Osteocyte (in vitro differentiated cells): ENCODE results near the gene DERL3. TPM values are rescaled to one million over a fixed set of nuclear protein-coding genes. Genes with fewer than 3 reads are reported as not detected.
A peak's percentile ranks its signal among the peaks of the same experiment; 100 is the strongest.

Source experiments
- DNase-seq: peaks from one replicate; pipeline ENCODE4 v3.0.0; 2021; ENCODE audit warnings: mixed read lengths; ENCODE audit not compliant: unreplicated experiment; ENCODE audit errors: extremely low spot score
- H3K27ac Mint-ChIP-seq: one replicate; pipeline ENCODE4 v1.8.0; 2021; ENCODE audit warnings: mild to moderate bottlenecking, mixed read lengths; ENCODE audit not compliant: unreplicated experiment
- H3K27me3 Mint-ChIP-seq: one replicate; pipeline ENCODE4 v1.8.0; 2021; ENCODE audit warnings: mixed read lengths; ENCODE audit not compliant: unreplicated experiment
- H3K36me3 Mint-ChIP-seq: one replicate; pipeline ENCODE4 v1.8.0; 2021; ENCODE audit warnings: mixed read lengths; ENCODE audit not compliant: unreplicated experiment
- H3K4me1 Mint-ChIP-seq: one replicate; pipeline ENCODE4 v1.8.0; 2021; ENCODE audit warnings: mixed read lengths; ENCODE audit not compliant: unreplicated experiment
- H3K4me3 Mint-ChIP-seq: one replicate; pipeline ENCODE4 v1.8.0; 2021; ENCODE audit warnings: mild to moderate bottlenecking, moderate library complexity, mixed read lengths; ENCODE audit not compliant: unreplicated experiment
- H3K9me3 Mint-ChIP-seq: one replicate; pipeline ENCODE4 v1.8.0; 2021; ENCODE audit warnings: mixed read lengths; ENCODE audit not compliant: unreplicated experiment
- total RNA-seq: library from RNA; stranded (reverse); gene quantifications from 2 replicates; pipeline ENCODE4 v1.2.1, GENCODE V29; 2021
- TF ChIP-seq, protein P1 (sequence below): fragments of 200-600 bp; sonication (generic); IDR thresholded peaks from 2 replicates; pipeline ENCODE4 v1.5.0; 2021; ENCODE audit warnings: antibody characterized with exemption, mild to moderate bottlenecking, moderate library complexity

DERL3 gene
- total RNA-seq, 1 donor from 2014 or later: 0.56 TPM

DNA sequence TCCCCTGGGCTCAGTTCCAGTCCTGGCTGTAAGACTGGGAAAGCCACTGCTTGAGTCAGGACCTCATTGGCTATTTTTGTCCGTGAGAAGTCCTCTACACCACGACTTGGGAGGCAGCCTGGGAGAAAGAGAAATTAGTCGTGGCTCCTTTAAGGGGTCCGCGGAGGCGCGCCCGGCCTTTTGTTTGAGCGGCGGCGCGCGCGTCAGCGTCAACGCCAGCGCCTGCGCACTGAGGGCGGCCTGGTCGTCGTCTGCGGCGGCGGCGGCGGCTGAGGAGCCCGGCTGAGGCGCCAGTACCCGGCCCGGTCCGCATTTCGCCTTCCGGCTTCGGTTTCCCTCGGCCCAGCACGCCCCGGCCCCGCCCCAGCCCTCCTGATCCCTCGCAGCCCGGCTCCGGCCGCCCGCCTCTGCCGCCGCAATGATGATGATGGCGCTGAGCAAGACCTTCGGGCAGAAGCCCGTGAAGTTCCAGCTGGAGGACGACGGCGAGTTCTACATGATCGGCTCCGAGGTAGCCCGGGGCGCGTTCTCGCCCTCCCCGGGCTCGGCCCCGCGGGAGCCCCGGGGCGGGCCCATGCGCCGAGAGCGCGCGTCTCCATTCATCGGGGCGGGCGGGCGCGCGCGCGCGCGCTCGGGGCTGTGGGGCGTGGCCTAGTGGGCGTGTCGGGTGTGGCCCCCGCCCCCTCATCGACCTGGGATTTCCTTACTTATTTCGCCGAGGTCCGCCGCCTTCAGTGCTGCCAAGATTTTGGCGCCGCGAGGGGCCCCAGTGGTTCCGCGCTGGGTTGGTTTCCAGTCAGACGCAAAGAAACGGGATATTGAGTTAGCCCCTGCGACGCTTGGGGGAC is 51.8 kb downstream of the DERL3 start, which contains the start of gene SMARCB1:
Gene SMARCB1, plus strand, starts transcription at position 215 of the 848 bp plus-strand sequence. Its CDS starts 204 bp downstream, at position 419.
- Mint-ChIP-seq H3K27me3 (no peaks in the 10 kb centered on the region), H3K4me1 (peaks cover 52% of the 10 kb centered on the region), H3K4me3 (peak within 1 kb of the TSS; percentile 88), H3K27ac (peak within 1 kb of the TSS; percentile 93), H3K9me3 (no peaks in the 10 kb centered on the region), H3K36me3 (no peaks in the 10 kb centered on the region)
- TF ChIP-seq, protein P1, sequence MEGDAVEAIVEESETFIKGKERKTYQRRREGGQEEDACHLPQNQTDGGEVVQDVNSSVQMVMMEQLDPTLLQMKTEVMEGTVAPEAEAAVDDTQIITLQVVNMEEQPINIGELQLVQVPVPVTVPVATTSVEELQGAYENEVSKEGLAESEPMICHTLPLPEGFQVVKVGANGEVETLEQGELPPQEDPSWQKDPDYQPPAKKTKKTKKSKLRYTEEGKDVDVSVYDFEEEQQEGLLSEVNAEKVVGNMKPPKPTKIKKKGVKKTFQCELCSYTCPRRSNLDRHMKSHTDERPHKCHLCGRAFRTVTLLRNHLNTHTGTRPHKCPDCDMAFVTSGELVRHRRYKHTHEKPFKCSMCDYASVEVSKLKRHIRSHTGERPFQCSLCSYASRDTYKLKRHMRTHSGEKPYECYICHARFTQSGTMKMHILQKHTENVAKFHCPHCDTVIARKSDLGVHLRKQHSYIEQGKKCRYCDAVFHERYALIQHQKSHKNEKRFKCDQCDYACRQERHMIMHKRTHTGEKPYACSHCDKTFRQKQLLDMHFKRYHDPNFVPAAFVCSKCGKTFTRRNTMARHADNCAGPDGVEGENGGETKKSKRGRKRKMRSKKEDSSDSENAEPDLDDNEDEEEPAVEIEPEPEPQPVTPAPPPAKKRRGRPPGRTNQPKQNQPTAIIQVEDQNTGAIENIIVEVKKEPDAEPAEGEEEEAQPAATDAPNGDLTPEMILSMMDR: no peak
- peak; percentile 95 for DNase-seq

DNA sequence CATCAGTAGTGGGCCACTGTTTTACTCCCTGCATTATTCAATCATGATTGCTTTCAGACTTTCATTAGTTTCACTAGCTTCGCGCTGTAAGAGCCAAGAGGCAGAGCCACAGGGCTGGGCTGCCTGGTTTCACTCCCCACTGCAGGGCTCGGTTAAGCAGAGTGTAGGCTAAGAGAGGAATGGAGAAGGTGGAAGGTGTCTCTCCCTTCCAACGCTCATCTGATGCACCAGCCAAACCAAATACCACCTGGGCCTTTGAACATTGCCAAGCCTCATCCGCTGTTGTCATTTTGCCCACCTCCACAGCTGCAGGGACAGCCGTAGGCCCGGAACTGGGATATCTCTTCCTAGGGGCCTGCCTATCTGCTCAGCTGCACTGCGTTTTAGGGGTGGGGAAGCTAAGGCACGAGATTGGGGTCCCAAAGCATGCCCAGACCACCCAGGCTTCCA is 52.5 kb downstream of the DERL3 start:
- Mint-ChIP-seq H3K9me3 (no peaks in the 10 kb centered on the region), H3K27me3 (no peaks in the 10 kb centered on the region), H3K27ac (peak overlapping the region; percentile 93), H3K36me3 (peaks cover 3% of the 10 kb centered on the region), H3K4me3 (peak overlapping the region; percentile 88), H3K4me1 (peaks cover 55% of the 10 kb centered on the region)
- TF ChIP-seq, protein P1: no peak
- no peak for DNase-seq

Other genes with a start within 250 kb of the DERL3 start
- gene DRICH1, start 206.7 kb downstream of the DERL3 start, total RNA-seq: 0.43 TPM in 1 of 2 replicates, not detected in the other
- not detected in 2 replicates for gene RGL4, start 148.0 kb downstream of the DERL3 start, total RNA-seq
- gene ZNF70, start 87.9 kb downstream of the DERL3 start, total RNA-seq: 12.5 TPM in 2 replicates
- gene VPREB3, start 84.6 kb downstream of the DERL3 start, total RNA-seq: not detected in 2 replicates
- not detected in 2 replicates for gene C22orf15, start 76.0 kb downstream of the DERL3 start, total RNA-seq
- gene CHCHD10, start 71.0 kb downstream of the DERL3 start, total RNA-seq: 30.6 and 34.0 TPM in 2 replicates
- 72.5 and 76.5 TPM in 2 replicates for gene MMP11, start 66.2 kb downstream of the DERL3 start, total RNA-seq
- 126 and 127 TPM in 2 replicates for gene SMARCB1, start 52.0 kb downstream of the DERL3 start, total RNA-seq
- 19.0 and 22.6 TPM in 2 replicates for gene SLC2A11, start 18.9 kb upstream of the DERL3 start, total RNA-seq
- gene MIF, start 55.4 kb upstream of the DERL3 start, total RNA-seq: 354 and 363 TPM in 2 replicates
- not detected in 2 replicates for gene GSTT2B, start 122.2 kb upstream of the DERL3 start, total RNA-seq
- not detected in 2 replicates for gene DDTL, start 127.9 kb upstream of the DERL3 start, total RNA-seq
- gene DDT, start 135.4 kb upstream of the DERL3 start, total RNA-seq: 108 and 113 TPM in 2 replicates
- not detected in 2 replicates for gene GSTT2, start 141.1 kb upstream of the DERL3 start, total RNA-seq
- not detected in 2 replicates for gene GSTT4, start 166.4 kb upstream of the DERL3 start, total RNA-seq
- 53.4 and 55.6 TPM in 2 replicates for gene CABIN1, start 172.3 kb upstream of the DERL3 start, total RNA-seq